Measurements from ENCODE around the gene FAAH.

FAAH gene

GRCh38 chr1:46451948-46452930 lies 58.1 kb downstream of the FAAH start:
- no peak for DNase-seq

GRCh38 chr1:46452931-46453325 lies 58.8 kb downstream of the FAAH start:
- no peak for DNase-seq

GRCh38 chr1:46453449-46453848 lies 59.3 kb downstream of the FAAH start:
- DNase-seq, result no peak

- DNase-seq, result no peak
Observed at GRCh38 chr1:46455951-46456350, 61.8 kb downstream of the FAAH start.

GRCh38 chr1:46456411-46456963 lies 62.4 kb downstream of the FAAH start:
- no peak for DNase-seq

- no peak for DNase-seq
Observed at GRCh38 chr1:46457178-46457577, 63.1 kb downstream of the FAAH start.

GRCh38 chr1:46458190-46458589 lies 64.1 kb downstream of the FAAH start:
- DNase-seq, result no peak

- no peak for DNase-seq
Observed at GRCh38 chr1:46458846-46459245, 64.7 kb downstream of the FAAH start.

GRCh38 chr1:46459315-46459714 lies 65.2 kb downstream of the FAAH start:
- DNase-seq, result no peak

- no peak for DNase-seq
Observed at GRCh38 chr1:46461017-46461808, 67.1 kb downstream of the FAAH start.

- DNase-seq, result no peak
Observed at GRCh38 chr1:46461809-46462448, 67.8 kb downstream of the FAAH start.
